ENCODE data around the gene RAB40B.

Gene RAB40B

GRCh38 chr17:82644148-82644547 is 54.4 kb downstream of the RAB40B start:
- no peak overlapping the region for H3K4me2 ChIP-seq (ENCODE audit: low read depth, low read length)
- H4K20me1 ChIP-seq (ENCODE audit: insufficient read depth, low read length): peaks cover 5% of the 10 kb centered on the region; the same call in 1 of the 2 replicates
- TF ChIP-seq EZH2 (optimal IDR thresholded peaks at IDR 0.05; ENCODE audit: low read depth, low read length) (no peak), CTCF (IDR thresholded peaks at IDR 0.05; ENCODE audit: low read length) (no peak), EZH2phosphoT487 (IDR thresholded peaks at IDR 0.05; ENCODE audit: low read length) (no peak)

GRCh38 chr17:82642022-82642421 is 56.5 kb downstream of the RAB40B start:
- no peaks in the 10 kb centered on the region for H3K4me1 ChIP-seq (ENCODE audit: low read length)
- H3K9me2 ChIP-seq (replicated peaks; ENCODE audit: insufficient read depth, low read length): no peaks in the 10 kb centered on the region
- H3K27me3 ChIP-seq (replicated peaks; ENCODE audit: insufficient read depth, low read length): no peaks in the 10 kb centered on the region
- H3K27ac ChIP-seq (ENCODE audit: low read length): no peak overlapping the region
- H3K36me3 ChIP-seq (replicated peaks; ENCODE audit: insufficient read depth, low read length): no peaks in the 10 kb centered on the region
- no peaks in the 10 kb centered on the region for H3K9me3 ChIP-seq (replicated peaks; ENCODE audit: insufficient read depth, low read length)
- H3F3A ChIP-seq (ENCODE audit: insufficient read depth, low read length): no peaks in the 10 kb centered on the region
- no peak for DNase-seq
- H4K20me1 ChIP-seq (ENCODE audit: insufficient read depth, low read length): peaks cover under 1% of the 10 kb centered on the region; the same call in 1 of the 2 replicates
- peaks cover 97% of the 10 kb centered on the region for H3K79me2 ChIP-seq (ENCODE audit: low read length)
- H2AFZ ChIP-seq (ENCODE audit: low read length): no peak overlapping the region
- TF ChIP-seq EZH2 (optimal IDR thresholded peaks at IDR 0.05; ENCODE audit: low read depth, low read length) (no peak), EZH2phosphoT487 (IDR thresholded peaks at IDR 0.05; ENCODE audit: low read length) (no peak), CTCF (IDR thresholded peaks at IDR 0.05; ENCODE audit: low read length) (no peak)
- no peak overlapping the region for H3K4me2 ChIP-seq (ENCODE audit: low read depth, low read length)
- no peak overlapping the region for H3K9ac ChIP-seq (ENCODE audit: low read length)
- no peak overlapping the region for H3K4me3 ChIP-seq (ENCODE audit: low read length)

More at GRCh38 chr17:82644148-82644547, 54.4 kb downstream of the RAB40B start:
- no peak for DNase-seq
- H3K27me3 ChIP-seq (replicated peaks; ENCODE audit: insufficient read depth, low read length): no peaks in the 10 kb centered on the region
- 0 out of 2 replicates have a peak, but pooled peaks cover 5% of the 10 kb centered on the region for H3F3A ChIP-seq (ENCODE audit: insufficient read depth, low read length)
- no peaks in the 10 kb centered on the region for H3K4me1 ChIP-seq (ENCODE audit: low read length)
- no peaks in the 10 kb centered on the region for H3K36me3 ChIP-seq (replicated peaks; ENCODE audit: insufficient read depth, low read length)
- H3K9me3 ChIP-seq (replicated peaks; ENCODE audit: insufficient read depth, low read length): no peaks in the 10 kb centered on the region
- peaks cover 90% of the 10 kb centered on the region for H3K79me2 ChIP-seq (ENCODE audit: low read length)
- H3K4me3 ChIP-seq (ENCODE audit: low read length): no peak overlapping the region
- H3K27ac ChIP-seq (ENCODE audit: low read length): no peak overlapping the region
- H3K9me2 ChIP-seq (replicated peaks; ENCODE audit: insufficient read depth, low read length): no peaks in the 10 kb centered on the region
- no peak overlapping the region for H3K9ac ChIP-seq (ENCODE audit: low read length)
- H2AFZ ChIP-seq (ENCODE audit: low read length): no peak overlapping the region

GRCh38 chr17:82640036-82640435 is 58.5 kb downstream of the RAB40B start:
- no peak for DNase-seq
- no peaks in the 10 kb centered on the region for H4K20me1 ChIP-seq (ENCODE audit: insufficient read depth, low read length)
- H3K36me3 ChIP-seq (replicated peaks; ENCODE audit: insufficient read depth, low read length): no peaks in the 10 kb centered on the region

More at GRCh38 chr17:82640036-82640435, 58.5 kb downstream of the RAB40B start:
- Histone ChIP-seq H3K27ac (ENCODE audit: low read length) (no peak overlapping the region), H3K79me2 (ENCODE audit: low read length) (peaks cover 94% of the 10 kb centered on the region), H3K27me3 (replicated peaks; ENCODE audit: insufficient read depth, low read length) (no peaks in the 10 kb centered on the region), H3K9ac (ENCODE audit: low read length) (no peak overlapping the region), H2AFZ (ENCODE audit: low read length) (no peak overlapping the region), H3K4me3 (ENCODE audit: low read length) (no peak overlapping the region), H3K9me3 (replicated peaks; ENCODE audit: insufficient read depth, low read length) (no peaks in the 10 kb centered on the region), H3F3A (ENCODE audit: insufficient read depth, low read length) (no peaks in the 10 kb centered on the region), H3K4me1 (ENCODE audit: low read length) (no peaks in the 10 kb centered on the region), H3K9me2 (replicated peaks; ENCODE audit: insufficient read depth, low read length) (no peaks in the 10 kb centered on the region), H3K4me2 (ENCODE audit: low read depth, low read length) (no peak overlapping the region)
- TF ChIP-seq EZH2 (optimal IDR thresholded peaks at IDR 0.05; ENCODE audit: low read depth, low read length): no peak
- no peak for TF ChIP-seq CTCF (IDR thresholded peaks at IDR 0.05; ENCODE audit: low read length)
- no peak for TF ChIP-seq EZH2phosphoT487 (IDR thresholded peaks at IDR 0.05; ENCODE audit: low read length)
